ENCODE data around the gene RMDN2. TPM values are rescaled to one million over a fixed set of nuclear protein-coding genes. Genes with fewer than 3 reads are reported as not detected.

RMDN2 gene
- total RNA-seq, 3 donors from 2014 or later, result 9.8 to 14.4 (median 11.5) TPM

DNA sequence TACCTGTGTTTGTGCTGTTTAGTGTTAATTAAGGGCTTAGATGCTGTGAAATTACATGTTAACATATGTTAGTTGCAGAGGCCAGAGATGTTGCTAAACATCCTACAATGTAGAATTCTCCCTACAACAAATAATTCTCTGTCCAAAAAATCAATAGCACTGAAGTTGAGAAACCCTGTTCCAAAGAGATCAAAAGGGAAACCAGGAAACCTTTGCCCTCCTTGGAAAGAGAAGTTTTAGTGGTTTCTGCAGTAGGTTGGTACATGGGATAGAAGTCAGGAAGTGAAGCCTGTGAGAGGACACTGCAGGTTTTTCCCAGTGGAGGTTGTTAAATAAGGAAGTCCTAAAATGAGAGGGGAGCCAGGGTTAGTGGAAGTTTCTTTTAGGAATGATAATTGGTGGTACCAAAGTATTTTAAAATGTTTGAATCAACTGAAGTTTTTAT is 6.3 kb upstream of the RMDN2 start:
- H3K4me3 ChIP-seq, result no peak overlapping the region
- H3K36me3 ChIP-seq, result no peaks in the 10 kb centered on the region
- TF ChIP-seq CTCF (IDR thresholded peaks at IDR 0.05), result no peak
- H3K9me3 ChIP-seq, result no peaks in the 10 kb centered on the region
- H3K27ac ChIP-seq, result no peak overlapping the region
- DNase-seq (ENCODE audit: low spot score in 2 of 2), result no peak
- intact Hi-C loops (cut with DNase I; ENCODE audit: low total_unique reads), result no loop called here
- H3K4me1 ChIP-seq, result no peaks in the 10 kb centered on the region
- no peaks in the 10 kb centered on the region for H3K27me3 ChIP-seq

GRCh38 chr2:37919631-37920032 is 5.5 kb upstream of the RMDN2 start:
- H3K27me3 ChIP-seq, result no peaks in the 10 kb centered on the region
- TF ChIP-seq POLR2A (IDR thresholded peaks at IDR 0.05) (no peak), CTCF (IDR thresholded peaks at IDR 0.05) (no peak), POLR2AphosphoS5 (IDR thresholded peaks at IDR 0.05) (no peak)
- DNase-seq (ENCODE audit: low spot score in 2 of 2), result no peak
- no peaks in the 10 kb centered on the region for H3K9me3 ChIP-seq
- no peaks in the 10 kb centered on the region for H3K4me1 ChIP-seq
- H3K36me3 ChIP-seq, result no peaks in the 10 kb centered on the region
- H3K27ac ChIP-seq, result no peak overlapping the region
- no peak overlapping the region for H3K4me3 ChIP-seq
- intact Hi-C loops (cut with DNase I; ENCODE audit: low total_unique reads), result no loop called here

GRCh38 chr2:37920570-37920969 is 4.5 kb upstream of the RMDN2 start:
- no peaks in the 10 kb centered on the region for H3K27me3 ChIP-seq
- no peak for DNase-seq (ENCODE audit: low spot score in 2 of 2)
- no peaks in the 10 kb centered on the region for H3K9me3 ChIP-seq
- TF ChIP-seq POLR2AphosphoS5 (IDR thresholded peaks at IDR 0.05) (no peak), POLR2A (IDR thresholded peaks at IDR 0.05) (no peak), CTCF (IDR thresholded peaks at IDR 0.05) (no peak)
- H3K27ac ChIP-seq, result no peak overlapping the region
- no peak overlapping the region for H3K4me3 ChIP-seq
- H3K36me3 ChIP-seq, result no peaks in the 10 kb centered on the region
- no peaks in the 10 kb centered on the region for H3K4me1 ChIP-seq
- intact Hi-C loops (cut with DNase I; ENCODE audit: low total_unique reads), result no loop called here

- intact Hi-C loops (cut with DNase I; ENCODE audit: low total_unique reads), result no loop called here
- no peaks in the 10 kb centered on the region for H3K36me3 ChIP-seq
- TF ChIP-seq POLR2A (IDR thresholded peaks at IDR 0.05), result no peak
- no peak for TF ChIP-seq POLR2AphosphoS5 (IDR thresholded peaks at IDR 0.05)
- TF ChIP-seq CTCF (IDR thresholded peaks at IDR 0.05), result no peak
- no peak overlapping the region for H3K4me3 ChIP-seq
- no peak overlapping the region for H3K27ac ChIP-seq
- no peaks in the 10 kb centered on the region for H3K27me3 ChIP-seq
- no peak for DNase-seq (ENCODE audit: low spot score in 2 of 2)
- no peaks in the 10 kb centered on the region for H3K9me3 ChIP-seq
- H3K4me1 ChIP-seq, result no peaks in the 10 kb centered on the region
Observed at GRCh38 chr2:37921781-37922180, 3.3 kb upstream of the RMDN2 start.

DNA sequence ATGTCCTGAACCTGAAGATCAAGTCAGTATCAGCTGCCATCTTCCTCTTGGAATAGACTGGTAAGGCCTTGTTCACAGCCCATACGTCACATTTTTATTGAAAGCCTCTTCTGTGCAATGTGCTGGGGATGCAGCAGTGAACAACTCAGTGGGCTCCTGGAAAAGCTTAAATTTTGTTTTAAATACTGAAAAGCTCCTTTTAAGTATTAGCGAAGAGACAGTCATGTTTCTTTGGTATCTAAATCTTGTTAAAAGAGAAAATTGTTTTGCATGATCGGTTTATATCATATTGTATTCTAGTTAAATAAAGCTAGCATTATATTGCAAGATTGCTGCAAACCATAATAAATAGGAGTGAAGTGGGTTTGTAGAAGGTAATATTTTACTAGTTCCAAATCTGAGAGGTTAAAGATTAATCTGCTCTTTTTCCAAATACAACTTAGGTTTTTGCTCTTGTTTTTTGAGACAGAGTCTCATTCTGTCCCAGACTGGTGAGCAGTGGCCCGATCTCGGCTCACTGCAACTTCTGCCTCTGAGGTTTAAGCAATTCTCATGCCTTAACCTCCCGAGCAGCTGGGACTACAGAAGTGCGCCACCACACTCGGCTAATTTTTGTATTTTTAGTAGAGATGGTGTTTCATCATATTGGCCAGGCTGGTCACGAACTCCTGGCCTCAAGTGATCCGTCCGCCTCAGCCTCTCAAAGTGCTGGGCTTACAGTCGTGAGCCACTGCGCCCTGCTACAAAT is 1.6 kb upstream of the RMDN2 start:
- DNase-seq (ENCODE audit: low spot score in 2 of 2), result no peak
- TF ChIP-seq CTCF (IDR thresholded peaks at IDR 0.05) (no peak), POLR2AphosphoS5 (IDR thresholded peaks at IDR 0.05) (no peak), POLR2A (IDR thresholded peaks at IDR 0.05) (no peak)
- H3K36me3 ChIP-seq, result no peaks in the 10 kb centered on the region
- H3K27ac ChIP-seq, result no peak overlapping the region
- intact Hi-C loops (cut with DNase I; ENCODE audit: low total_unique reads), result no loop called here
- no peaks in the 10 kb centered on the region for H3K9me3 ChIP-seq
- no peaks in the 10 kb centered on the region for H3K27me3 ChIP-seq
- H3K4me1 ChIP-seq, result no peaks in the 10 kb centered on the region
- no peak overlapping the region for H3K4me3 ChIP-seq

All from breast epithelium (tissue), 4 donors.